HG02798 (cell line): ENCODE measurements around the gene C16orf89.
"Not testable (repeated sequence)": the region's sequence is repeated elsewhere in the genome, so short reads cannot be mapped to it uniquely, and the experiment has no call there.

ENCODE experiments used
- ATAC-seq: cut with Tn5 transposase; IDR thresholded peaks from one replicate; pipeline ENCODE4 v1.9.1; 2021; ENCODE audit warnings: mild to moderate bottlenecking; ENCODE audit not compliant: unreplicated experiment, poor library complexity

Gene C16orf89

GRCh38 chr16:5062790-5063765, 2.7 kb downstream of the C16orf89 start:
- ATAC-seq: no peak

- ATAC-seq: peak; percentile 63
These were observed 3.7 kb downstream of the C16orf89 start for GRCh38 chr16:5062051-5062450.

GRCh38 chr16:5060073-5060641, 5.6 kb downstream of the C16orf89 start:
- no peak for ATAC-seq

GRCh38 chr16:5059386-5060072, 6.2 kb downstream of the C16orf89 start:
- ATAC-seq: no peak

- no peak for ATAC-seq
These were observed 7.3 kb downstream of the C16orf89 start for GRCh38 chr16:5058476-5058875.

- ATAC-seq: peak; percentile 69
These were observed 9.4 kb downstream of the C16orf89 start for GRCh38 chr16:5056352-5056751.

- no peak for ATAC-seq
These were observed 10.6 kb downstream of the C16orf89 start for GRCh38 chr16:5054876-5055865.

GRCh38 chr16:5046914-5047313, 18.8 kb downstream of the C16orf89 start:
- no peak for ATAC-seq

GRCh38 chr16:5045499-5046115, 20.1 kb downstream of the C16orf89 start:
- no peak for ATAC-seq

- ATAC-seq: not testable (repeated sequence)
These were observed 21.2 kb downstream of the C16orf89 start for GRCh38 chr16:5044581-5044980.

GRCh38 chr16:5044011-5044540, 21.7 kb downstream of the C16orf89 start:
- ATAC-seq: no peak

- ATAC-seq: no peak
These were observed 23.1 kb downstream of the C16orf89 start for GRCh38 chr16:5042574-5043171.

- ATAC-seq: peak; percentile 73
These were observed 24.1 kb downstream of the C16orf89 start for GRCh38 chr16:5041600-5042133.

- no peak for ATAC-seq
These were observed 25.3 kb downstream of the C16orf89 start for GRCh38 chr16:5040451-5040850.

GRCh38 chr16:5036228-5037156, 29.3 kb downstream of the C16orf89 start:
- no peak for ATAC-seq

GRCh38 chr16:5035909-5036227, 29.9 kb downstream of the C16orf89 start:
- ATAC-seq: no peak

- ATAC-seq: no peak
These were observed 31.6 kb downstream of the C16orf89 start for GRCh38 chr16:5034167-5034523.
